ENCODE results near the gene SWAP70.

The SWAP70 gene

GRCh38 chr11:9700105-9700801 is 36.4 kb downstream of the SWAP70 start:
- no peak for ATAC-seq
- TF ChIP-seq ZFP30 (CRISPR knock-in tag; IDR thresholded peaks at IDR 0.05): no peak
- no peak for TF ChIP-seq TOX (CRISPR knock-in tag; IDR thresholded peaks at IDR 0.05; ENCODE audit: borderline replicate concordance)
- TF ChIP-seq TCF4 (CRISPR knock-in tag; IDR thresholded peaks at IDR 0.05; ENCODE audit: borderline replicate concordance): no peak
- TF ChIP-seq CSDC2 (CRISPR knock-in tag; IDR thresholded peaks at IDR 0.05): no peak
- no peak for TF ChIP-seq POU6F1 (CRISPR knock-in tag; IDR thresholded peaks at IDR 0.05; ENCODE audit: borderline replicate concordance, low read depth)
- no peak for TF ChIP-seq TSHZ2 (CRISPR knock-in tag; IDR thresholded peaks at IDR 0.05)
- TF ChIP-seq ARNTL (CRISPR knock-in tag; IDR thresholded peaks at IDR 0.05; ENCODE audit: borderline replicate concordance, low read depth): no peak
- no peak for TF ChIP-seq ISL1 (CRISPR knock-in tag; IDR thresholded peaks at IDR 0.05)

GRCh38 chr11:9701799-9702198 is 37.9 kb downstream of the SWAP70 start:
- ATAC-seq: no peak
- TF ChIP-seq ARNTL (CRISPR knock-in tag; IDR thresholded peaks at IDR 0.05; ENCODE audit: borderline replicate concordance, low read depth) (no peak), ZNF70 (CRISPR knock-in tag; IDR thresholded peaks at IDR 0.05) (no peak), ZC3H10 (CRISPR knock-in tag; IDR thresholded peaks at IDR 0.05) (no peak), SNAI2 (CRISPR knock-in tag; IDR thresholded peaks at IDR 0.05) (no peak)

- ATAC-seq: no peak
- TF ChIP-seq CSRNP3 (CRISPR knock-in tag; IDR thresholded peaks at IDR 0.05): no peak
- TF ChIP-seq BACH2 (CRISPR knock-in tag; IDR thresholded peaks at IDR 0.05; ENCODE audit: borderline replicate concordance): no peak
- TF ChIP-seq ZNF8 (CRISPR knock-in tag; IDR thresholded peaks at IDR 0.05): no peak
- no peak for TF ChIP-seq ZFP3 (CRISPR knock-in tag; IDR thresholded peaks at IDR 0.05)
- TF ChIP-seq TSHZ2 (CRISPR knock-in tag; IDR thresholded peaks at IDR 0.05): no peak
- no peak for TF ChIP-seq ZC3H10 (CRISPR knock-in tag; IDR thresholded peaks at IDR 0.05)
- no peak for TF ChIP-seq ISL1 (CRISPR knock-in tag; IDR thresholded peaks at IDR 0.05)
- TF ChIP-seq PATZ1 (CRISPR knock-in tag; IDR thresholded peaks at IDR 0.05; ENCODE audit: borderline replicate concordance): no peak
- TF ChIP-seq CSDC2 (CRISPR knock-in tag; IDR thresholded peaks at IDR 0.05): no peak
- no peak for TF ChIP-seq TCF4 (CRISPR knock-in tag; IDR thresholded peaks at IDR 0.05; ENCODE audit: borderline replicate concordance)
- TF ChIP-seq PPARA (CRISPR knock-in tag; IDR thresholded peaks at IDR 0.05; ENCODE audit: borderline replicate concordance): no peak
- TF ChIP-seq ZFP30 (CRISPR knock-in tag; IDR thresholded peaks at IDR 0.05): no peak
- no peak for TF ChIP-seq ESRRG (CRISPR knock-in tag; IDR thresholded peaks at IDR 0.05)
- no peak for TF ChIP-seq CREB5 (CRISPR knock-in tag; IDR thresholded peaks at IDR 0.05; ENCODE audit: low read depth)
- TF ChIP-seq OSR1 (CRISPR knock-in tag; IDR thresholded peaks at IDR 0.05): no peak
- TF ChIP-seq ZNF70 (CRISPR knock-in tag; IDR thresholded peaks at IDR 0.05): no peak
- no peak for TF ChIP-seq ZNF565 (CRISPR knock-in tag; conservative IDR thresholded peaks at IDR 0.05; ENCODE audit: low read depth)
- TF ChIP-seq ARNTL (CRISPR knock-in tag; IDR thresholded peaks at IDR 0.05; ENCODE audit: borderline replicate concordance, low read depth): no peak
These were observed 39.4 kb downstream of the SWAP70 start for GRCh38 chr11:9703280-9703679.
